Glutamatergic neuron (in vitro differentiated cells): ENCODE results near the gene TCTA. TPM values are rescaled to one million over a fixed set of nuclear protein-coding genes. Genes with fewer than 3 reads are reported as not detected.
"Not testable (repeated sequence)": the region's sequence is repeated elsewhere in the genome, so short reads cannot be mapped to it uniquely, and the experiment has no call there.

Experiments
- DNase-seq: peaks from one replicate; pipeline ENCODE4 v3.0.0; 2022
- H3K27ac Mint-ChIP-seq: one replicate; pipeline ENCODE4 v1.8.0; 2020; ENCODE audit warnings: mild to moderate bottlenecking, mixed read lengths, inconsistent platforms; ENCODE audit not compliant: unreplicated experiment
- H3K27me3 Mint-ChIP-seq: one replicate; pipeline ENCODE4 v1.8.0; 2020; ENCODE audit warnings: mild to moderate bottlenecking, moderate library complexity, mixed read lengths, inconsistent platforms; ENCODE audit not compliant: unreplicated experiment
- H3K36me3 Mint-ChIP-seq: one replicate; pipeline ENCODE4 v1.8.0; 2020; ENCODE audit warnings: mild to moderate bottlenecking, mixed read lengths, inconsistent platforms; ENCODE audit not compliant: unreplicated experiment
- H3K4me1 Mint-ChIP-seq: one replicate; pipeline ENCODE4 v1.8.0; 2020; ENCODE audit warnings: mild to moderate bottlenecking, low read depth, mixed read lengths, inconsistent platforms; ENCODE audit not compliant: unreplicated experiment
- H3K4me3 Mint-ChIP-seq: one replicate; pipeline ENCODE4 v1.8.0; 2020; ENCODE audit warnings: mild to moderate bottlenecking, mixed read lengths, inconsistent platforms; ENCODE audit not compliant: unreplicated experiment
- H3K9me3 Mint-ChIP-seq: one replicate; pipeline ENCODE4 v1.8.0; 2020; ENCODE audit warnings: mild to moderate bottlenecking, moderate library complexity, mixed read lengths, inconsistent platforms; ENCODE audit not compliant: unreplicated experiment
- total RNA-seq: library from RNA; stranded (reverse); fragmentation: NEBNext Ultra II Directional; extraction: Animal tissue kit (Norgen Biotek cat#: 25700); gene quantifications from one replicate; pipeline ENCODE4 v1.2.1, GENCODE V29; 2021; ENCODE audit not compliant: unreplicated experiment
- TF ChIP-seq, protein P1 (sequence below): fragments of 200-600 bp; sonication (generic); IDR thresholded peaks from one replicate; pipeline ENCODE4 v1.5.0; 2021; ENCODE audit not compliant: partially characterized antibody, unreplicated experiment

TCTA gene
- total RNA-seq, 1 donor from 2014 or later, result 27.7 TPM

DNA sequence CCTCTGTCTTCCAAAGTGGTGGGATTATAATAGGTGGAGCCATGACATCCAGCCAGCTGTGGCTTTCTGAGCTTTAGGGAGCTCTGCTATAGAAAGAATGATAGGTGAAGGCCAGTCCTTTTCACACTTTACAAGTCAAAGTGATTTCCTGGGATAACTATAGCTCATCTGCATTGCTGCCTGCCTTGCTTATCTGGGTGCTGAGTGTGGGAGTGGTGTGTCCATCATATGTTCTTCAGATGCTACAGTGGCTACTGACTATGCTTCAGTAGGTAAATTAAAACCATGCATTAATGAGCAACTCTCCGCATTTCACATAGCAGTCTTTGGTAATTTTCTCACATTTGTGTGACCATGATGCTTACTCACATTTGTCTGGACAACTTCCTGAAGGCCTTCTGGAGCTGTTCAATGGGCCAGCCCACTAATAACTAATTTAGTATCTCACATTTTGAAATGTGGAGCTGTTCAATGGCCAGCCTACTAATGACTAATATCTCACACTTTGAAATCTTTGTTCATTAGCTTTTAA is 23.9 kb upstream of the TCTA start:
- Mint-ChIP-seq H3K4me1 (peaks cover 3% of the 10 kb centered on the region), H3K27ac (no peak overlapping the region), H3K4me3 (no peak overlapping the region), H3K36me3 (no peaks in the 10 kb centered on the region), H3K9me3 (no peaks in the 10 kb centered on the region), H3K27me3 (peaks cover 2% of the 10 kb centered on the region)
- TF ChIP-seq, protein P1, sequence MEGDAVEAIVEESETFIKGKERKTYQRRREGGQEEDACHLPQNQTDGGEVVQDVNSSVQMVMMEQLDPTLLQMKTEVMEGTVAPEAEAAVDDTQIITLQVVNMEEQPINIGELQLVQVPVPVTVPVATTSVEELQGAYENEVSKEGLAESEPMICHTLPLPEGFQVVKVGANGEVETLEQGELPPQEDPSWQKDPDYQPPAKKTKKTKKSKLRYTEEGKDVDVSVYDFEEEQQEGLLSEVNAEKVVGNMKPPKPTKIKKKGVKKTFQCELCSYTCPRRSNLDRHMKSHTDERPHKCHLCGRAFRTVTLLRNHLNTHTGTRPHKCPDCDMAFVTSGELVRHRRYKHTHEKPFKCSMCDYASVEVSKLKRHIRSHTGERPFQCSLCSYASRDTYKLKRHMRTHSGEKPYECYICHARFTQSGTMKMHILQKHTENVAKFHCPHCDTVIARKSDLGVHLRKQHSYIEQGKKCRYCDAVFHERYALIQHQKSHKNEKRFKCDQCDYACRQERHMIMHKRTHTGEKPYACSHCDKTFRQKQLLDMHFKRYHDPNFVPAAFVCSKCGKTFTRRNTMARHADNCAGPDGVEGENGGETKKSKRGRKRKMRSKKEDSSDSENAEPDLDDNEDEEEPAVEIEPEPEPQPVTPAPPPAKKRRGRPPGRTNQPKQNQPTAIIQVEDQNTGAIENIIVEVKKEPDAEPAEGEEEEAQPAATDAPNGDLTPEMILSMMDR, result no peak
- no peak for DNase-seq

DNA sequence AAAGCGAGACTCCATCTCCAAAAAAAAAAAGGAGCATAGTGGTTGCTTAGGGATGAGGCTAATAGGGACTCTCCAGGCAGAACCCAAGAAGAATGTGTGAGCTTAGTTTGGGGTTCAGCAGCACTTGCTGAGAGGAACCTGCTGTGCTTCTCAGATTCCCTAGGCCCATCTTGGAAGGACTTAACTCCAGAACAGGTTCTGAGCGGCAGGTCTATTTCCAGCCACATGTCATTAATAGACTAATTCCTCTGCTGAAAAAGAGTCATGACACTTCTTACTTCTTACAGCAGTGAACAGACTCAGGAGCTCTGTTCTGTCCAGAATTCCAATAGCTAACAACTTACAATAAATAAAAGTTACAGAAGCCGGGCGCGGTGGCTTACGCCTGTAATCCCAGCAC is 22.9 kb upstream of the TCTA start:
- TF ChIP-seq, protein P1, result no peak
- Mint-ChIP-seq H3K36me3 (no peaks in the 10 kb centered on the region), H3K27me3 (peaks cover 2% of the 10 kb centered on the region), H3K9me3 (peaks cover 2% of the 10 kb centered on the region), H3K4me3 (no peak overlapping the region), H3K4me1 (peaks cover 3% of the 10 kb centered on the region), H3K27ac (no peak overlapping the region)
- no peak for DNase-seq

DNA sequence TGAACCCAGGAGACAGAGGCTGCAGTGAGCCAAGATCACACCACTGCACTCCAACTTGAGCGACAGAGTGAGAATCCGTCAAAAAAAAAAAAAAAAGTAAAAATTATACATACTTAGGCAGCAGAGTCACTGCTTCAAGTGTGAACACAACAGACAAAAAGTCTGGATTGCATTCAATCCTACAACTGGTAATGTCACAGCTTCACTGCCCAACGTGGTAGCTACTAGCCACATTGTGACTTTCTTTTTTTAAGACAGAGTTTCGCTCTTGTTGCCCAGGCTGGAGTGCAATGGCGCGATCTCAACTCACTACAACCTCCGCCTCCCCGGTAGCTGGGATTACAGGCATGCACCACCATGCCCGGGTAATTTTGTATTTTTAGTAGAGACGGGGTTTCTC is 20.9 kb upstream of the TCTA start:
- H3K27me3 Mint-ChIP-seq, H3K27ac Mint-ChIP-seq, H3K9me3 Mint-ChIP-seq, H3K4me1 Mint-ChIP-seq, H3K36me3 Mint-ChIP-seq, DNase-seq, H3K4me3 Mint-ChIP-seq: not testable (repeated sequence)

DNA sequence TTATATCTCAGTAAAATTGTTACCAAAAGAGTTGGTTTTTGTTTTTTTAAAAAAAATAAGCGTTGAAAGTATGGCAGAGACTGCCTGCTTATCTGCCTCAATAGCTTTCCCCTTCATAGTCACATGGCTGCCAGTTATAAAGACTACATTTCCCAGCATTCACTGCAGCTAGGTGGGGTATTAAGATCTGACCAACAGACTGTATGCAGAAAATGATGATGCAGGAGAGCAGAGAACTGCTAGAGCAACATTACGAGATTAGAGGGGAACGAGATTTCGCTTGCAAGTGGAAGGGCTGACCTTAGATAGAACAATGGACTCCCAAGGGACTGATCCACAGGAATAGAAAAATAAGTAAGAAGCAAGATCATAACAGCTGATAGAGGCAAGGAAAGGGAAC is 14.8 kb upstream of the TCTA start:
- H3K27ac Mint-ChIP-seq, result peak overlapping the region; percentile 83
- TF ChIP-seq, protein P1, result no peak
- H3K9me3 Mint-ChIP-seq, result peaks cover 4% of the 10 kb centered on the region
- peak overlapping the region; percentile 22 for H3K4me3 Mint-ChIP-seq
- H3K27me3 Mint-ChIP-seq, result peaks cover 5% of the 10 kb centered on the region
- no peak for DNase-seq
- no peaks in the 10 kb centered on the region for H3K36me3 Mint-ChIP-seq
- peaks cover 12% of the 10 kb centered on the region for H3K4me1 Mint-ChIP-seq

DNA sequence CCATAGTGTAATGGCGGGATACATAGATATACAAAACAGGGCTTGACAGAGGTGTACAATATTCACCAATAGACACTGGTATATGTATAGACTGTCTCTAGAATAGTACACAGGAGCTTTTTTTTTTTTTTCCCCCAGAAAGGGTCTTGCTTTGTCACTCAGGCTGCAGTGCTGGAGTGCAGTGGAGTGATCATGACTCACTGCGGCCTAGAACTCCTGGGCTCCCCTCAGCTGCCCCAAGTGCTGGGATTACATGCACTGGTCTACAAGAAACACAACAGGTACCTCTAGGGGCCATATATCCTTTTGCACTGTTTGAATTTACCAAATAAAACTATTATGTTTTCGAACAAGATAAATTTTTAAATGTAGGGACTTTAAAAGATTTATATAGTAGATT is 12.8 kb upstream of the TCTA start:
- H3K4me1 Mint-ChIP-seq, result peaks cover 12% of the 10 kb centered on the region
- no peak for DNase-seq
- H3K27me3 Mint-ChIP-seq, result peaks cover 5% of the 10 kb centered on the region
- no peak overlapping the region for H3K4me3 Mint-ChIP-seq
- no peaks in the 10 kb centered on the region for H3K36me3 Mint-ChIP-seq
- H3K27ac Mint-ChIP-seq, result no peak overlapping the region
- peaks cover 2% of the 10 kb centered on the region for H3K9me3 Mint-ChIP-seq
- TF ChIP-seq, protein P1, result no peak

DNA sequence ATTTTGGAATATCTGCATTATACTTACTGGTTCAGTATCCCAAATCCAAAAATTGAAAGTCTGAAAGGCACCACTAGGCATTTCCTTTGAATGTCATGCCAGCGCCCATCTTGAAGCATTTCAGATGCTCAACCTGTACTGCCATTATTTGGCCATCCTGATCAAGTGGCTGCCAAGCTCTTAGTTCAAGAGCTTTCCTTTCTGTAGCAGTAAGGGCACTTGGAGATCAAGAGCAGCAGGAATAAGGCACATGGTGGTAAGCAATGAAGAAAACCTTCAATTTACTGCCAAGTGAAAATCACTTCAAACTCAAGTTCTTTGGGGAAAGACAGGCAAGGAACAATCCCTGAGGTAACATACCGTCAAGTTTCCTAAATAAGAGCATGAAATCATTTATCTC is 10.5 kb upstream of the TCTA start:
- peaks cover 12% of the 10 kb centered on the region for H3K4me1 Mint-ChIP-seq
- TF ChIP-seq, protein P1, result no peak
- H3K36me3 Mint-ChIP-seq, result no peaks in the 10 kb centered on the region
- H3K27ac Mint-ChIP-seq, result no peak overlapping the region
- H3K27me3 Mint-ChIP-seq, result peaks cover 5% of the 10 kb centered on the region
- DNase-seq, result no peak
- peaks cover 2% of the 10 kb centered on the region for H3K9me3 Mint-ChIP-seq
- no peak overlapping the region for H3K4me3 Mint-ChIP-seq
